WERI-Rb-1 (cell line): ENCODE results near the gene NAA60.

ENCODE experiments used
- DNase-seq: peaks from one replicate; pipeline ENCODE4 v3.0.0-alpha.2; 2020
- H3K27ac ChIP-seq: fragments of 250-450 bp; sonication (Bioruptor Pico); 2 replicates; pipeline ENCODE4 v1.5.1; 2020; ENCODE audit warnings: mild to moderate bottlenecking, moderate library complexity
- H3K27me3 ChIP-seq: fragments of 250-450 bp; sonication (Bioruptor Pico); 2 replicates; pipeline ENCODE4 v1.5.1; 2021; ENCODE audit warnings: mild to moderate bottlenecking, low read depth, moderate library complexity; ENCODE audit not compliant: insufficient read depth, severe bottlenecking
- H3K36me3 ChIP-seq: fragments of 250-450 bp; sonication (Bioruptor Pico); 2 replicates; pipeline ENCODE4 v1.5.1; 2020; ENCODE audit warnings: mild to moderate bottlenecking, moderate library complexity
- H3K4me3 ChIP-seq: 2 replicates; pipeline ENCODE4 v1.5.1; 2011; ENCODE audit warnings: low read depth, mild to moderate bottlenecking, control low read depth, low read length
- H3K9me3 ChIP-seq: fragments of 250-450 bp; sonication (Bioruptor Pico); 2 replicates; pipeline ENCODE4 v1.5.1; 2021; ENCODE audit warnings: mild to moderate bottlenecking, moderate library complexity; ENCODE audit not compliant: severe bottlenecking
- CTCF ChIP-seq: IDR thresholded peaks from 2 replicates; pipeline ENCODE4 v1.5.1; 2011; ENCODE audit warnings: low read depth, mild to moderate bottlenecking, control low read depth, inconsistent platforms, low read length

Gene NAA60

GRCh38 chr16:3478242-3478925 is 34.9 kb downstream of the NAA60 start:
- Histone ChIP-seq H3K4me3 (no peak overlapping the region), H3K36me3 (peaks cover 34% of the 10 kb centered on the region), H3K9me3 (no peaks in the 10 kb centered on the region), H3K27me3 (no peaks in the 10 kb centered on the region), H3K27ac (no peak overlapping the region)
- DNase-seq, result no peak
- TF ChIP-seq CTCF, result no peak

GRCh38 chr16:3479654-3480216 is 36.3 kb downstream of the NAA60 start:
- no peak for TF ChIP-seq CTCF
- DNase-seq, result no peak
- no peak overlapping the region for H3K27ac ChIP-seq
- peaks cover 43% of the 10 kb centered on the region for H3K36me3 ChIP-seq
- no peak overlapping the region for H3K4me3 ChIP-seq
- H3K27me3 ChIP-seq, result no peaks in the 10 kb centered on the region
- H3K9me3 ChIP-seq, result no peaks in the 10 kb centered on the region

- peak overlapping the region; percentile 34 for H3K27ac ChIP-seq
- H3K9me3 ChIP-seq, result no peaks in the 10 kb centered on the region
- H3K4me3 ChIP-seq, result no peak overlapping the region
- H3K27me3 ChIP-seq, result no peaks in the 10 kb centered on the region
- TF ChIP-seq CTCF, result no peak
- DNase-seq, result peak; percentile 82
- peaks cover 56% of the 10 kb centered on the region for H3K36me3 ChIP-seq
These were observed 37.6 kb downstream of the NAA60 start for GRCh38 chr16:3480901-3481695.

- H3K27me3 ChIP-seq, result no peaks in the 10 kb centered on the region
- no peak for TF ChIP-seq CTCF
- no peak for DNase-seq
- no peak overlapping the region for H3K4me3 ChIP-seq
- H3K36me3 ChIP-seq, result peaks cover 65% of the 10 kb centered on the region
- H3K9me3 ChIP-seq, result no peaks in the 10 kb centered on the region
- H3K27ac ChIP-seq, result peak overlapping the region; percentile 34
These were observed 38.5 kb downstream of the NAA60 start for GRCh38 chr16:3481696-3482658.

GRCh38 chr16:3482659-3483241 is 39.3 kb downstream of the NAA60 start:
- H3K36me3 ChIP-seq, result peaks cover 71% of the 10 kb centered on the region
- no peak for DNase-seq
- TF ChIP-seq CTCF, result peak; percentile 49
- H3K27ac ChIP-seq, result peak overlapping the region; percentile 65
- H3K9me3 ChIP-seq, result no peaks in the 10 kb centered on the region
- H3K27me3 ChIP-seq, result no peaks in the 10 kb centered on the region
- H3K4me3 ChIP-seq, result no peak overlapping the region
